Measurements from ENCODE around the gene PDZRN4.

DNA sequence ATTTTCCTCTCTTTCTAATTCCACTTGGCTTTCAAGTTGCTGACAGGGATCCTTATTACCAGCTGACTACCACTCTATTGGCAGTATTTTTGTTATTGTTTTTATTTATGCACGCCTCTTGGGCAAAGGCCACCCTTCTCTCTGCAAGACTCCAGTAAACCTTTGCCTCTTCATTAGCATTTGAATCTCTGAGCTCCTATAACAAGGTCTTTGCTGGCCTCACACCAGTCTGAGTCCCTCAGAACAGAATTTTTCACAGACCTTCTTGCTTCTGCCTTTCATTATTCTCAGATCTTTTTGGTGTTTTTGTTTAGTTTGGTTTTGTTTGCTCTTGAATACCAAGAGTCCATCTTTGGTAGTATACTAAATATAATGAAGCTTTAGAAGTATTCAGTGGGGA, 145.9 kb downstream of the PDZRN4 start:
- TF ChIP-seq, protein P1, sequence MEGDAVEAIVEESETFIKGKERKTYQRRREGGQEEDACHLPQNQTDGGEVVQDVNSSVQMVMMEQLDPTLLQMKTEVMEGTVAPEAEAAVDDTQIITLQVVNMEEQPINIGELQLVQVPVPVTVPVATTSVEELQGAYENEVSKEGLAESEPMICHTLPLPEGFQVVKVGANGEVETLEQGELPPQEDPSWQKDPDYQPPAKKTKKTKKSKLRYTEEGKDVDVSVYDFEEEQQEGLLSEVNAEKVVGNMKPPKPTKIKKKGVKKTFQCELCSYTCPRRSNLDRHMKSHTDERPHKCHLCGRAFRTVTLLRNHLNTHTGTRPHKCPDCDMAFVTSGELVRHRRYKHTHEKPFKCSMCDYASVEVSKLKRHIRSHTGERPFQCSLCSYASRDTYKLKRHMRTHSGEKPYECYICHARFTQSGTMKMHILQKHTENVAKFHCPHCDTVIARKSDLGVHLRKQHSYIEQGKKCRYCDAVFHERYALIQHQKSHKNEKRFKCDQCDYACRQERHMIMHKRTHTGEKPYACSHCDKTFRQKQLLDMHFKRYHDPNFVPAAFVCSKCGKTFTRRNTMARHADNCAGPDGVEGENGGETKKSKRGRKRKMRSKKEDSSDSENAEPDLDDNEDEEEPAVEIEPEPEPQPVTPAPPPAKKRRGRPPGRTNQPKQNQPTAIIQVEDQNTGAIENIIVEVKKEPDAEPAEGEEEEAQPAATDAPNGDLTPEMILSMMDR (IDR thresholded peaks at IDR 0.05; ENCODE audit: poor library complexity, severe bottlenecking) = no peak
- no peak for TF ChIP-seq POLR2AphosphoS5 (IDR thresholded peaks at IDR 0.05)
- no peak for TF ChIP-seq EZH2 (IDR thresholded peaks at IDR 0.05; ENCODE audit: borderline replicate concordance, insufficient read depth, low read length, poor library complexity, severe bottlenecking)
- TF ChIP-seq EP300 (conservative IDR thresholded peaks at IDR 0.05; ENCODE audit: poor library complexity, severe bottlenecking) = no peak
- no peak for TF ChIP-seq TAF1 (IDR thresholded peaks at IDR 0.05; ENCODE audit: low read depth)
